Heart right ventricle (tissue), 16 donors: ENCODE measurements around the gene RAB31. TPM values are rescaled to one million over a fixed set of nuclear protein-coding genes. Genes with fewer than 3 reads are reported as not detected.

Experiments used
- ATAC-seq, 8 donors: fragments of 200-7000 bp; cut with Tn5 transposase; one replicate each; pipeline ENCODE4 v1.9.1; 2020; ENCODE audit warnings: mild to moderate bottlenecking in 8 of 8, moderate library complexity in 8 of 8, moderate number of reproducible peaks in 1 of 8
- DNase-seq, 2 donors: peaks; one replicate each; pipeline ENCODE4 v3.0.0-alpha.2; 2020
- H3K27ac ChIP-seq, 10 donors: fragments of 200-600 bp; sonication (generic) in 2 of 10; one replicate each; pipeline versions ENCODE4 v1.5.0 to v1.8.0; 2020 to 2022; ENCODE audit warnings: mild to moderate bottlenecking in 3 of 10
- H3K27me3 ChIP-seq, 7 donors: fragments of 200-600 bp; one replicate each; pipeline ENCODE4 v1.8.0; 2021 to 2022; ENCODE audit warnings: mild to moderate bottlenecking in 2 of 7
- H3K36me3 ChIP-seq, 9 donors: fragments of 200-600 bp; sonication (generic) in 1 of 9; one replicate each; pipeline versions ENCODE4 v1.5.0 to v1.8.0; 2020 to 2022; ENCODE audit warnings: mild to moderate bottlenecking in 2 of 9
- H3K4me1 ChIP-seq, 9 donors: fragments of 200-600 bp; sonication (generic) in 1 of 9; one replicate each; pipeline versions ENCODE4 v1.5.0 to v1.8.0; 2020 to 2022; ENCODE audit warnings: mild to moderate bottlenecking in 4 of 9
- H3K4me3 ChIP-seq, 10 donors: fragments of 200-600 bp; sonication (generic) in 2 of 10; one replicate each; pipeline versions ENCODE4 v1.5.0 to v1.8.0; 2020 to 2022; ENCODE audit warnings: mild to moderate bottlenecking in 7 of 10, moderate library complexity in 2 of 10
- H3K9me3 ChIP-seq, 11 donors: fragments of 200-600 bp in 10 of 11; sonication (generic) in 2 of 11; one replicate each; pipeline versions ENCODE4 v1.5.0 to v1.8.0; 2013 to 2022; ENCODE audit warnings: mild to moderate bottlenecking in 2 of 11, control low read depth in 1 of 11, moderate library complexity in 1 of 11
- WGBS, 2 donors: extraction: QIAGEN DNeasy Blood & Tissue Kit; methylation state at CpG; one replicate each; pipeline ENCODE4 v1.1.7; 2013; ENCODE audit warnings: inconsistent platforms in 1 of 2; 5-methylcytosine and 5-hydroxymethylcytosine counted together
- intact Hi-C, 10 donors: fragments of 100-400 bp; cut with DNase I; formaldehyde crosslinking; loops; one replicate each; pipeline versions ENCODE4 v1.11.1 to v1.14.2; 2022
- polyA plus RNA-seq, 2 donors: library from polyadenylated mRNA; stranded (reverse); fragments of 200-250 nt; gene quantifications; one replicate each; pipeline ENCODE4 v1.2.3, GENCODE V29; 2013
- total RNA-seq, 10 donors: library from RNA; stranded (reverse); fragmentation: NEBNext Ultra II Directional in 3 of 10; extraction: Animal tissue kit (Norgen Biotek cat#: 25700) in 3 of 10; gene quantifications; one replicate each; pipeline versions ENCODE4 v1.2.1 to v1.2.4, GENCODE V29; 2021 to 2023
- TF ChIP-seq, protein P1 (sequence below), 9 donors: fragments of 200-600 bp; sonication (generic) in 2 of 9; IDR thresholded peaks; one replicate each; pipeline versions ENCODE4 v1.5.0 to v1.8.0; 2021 to 2022; ENCODE audit warnings: antibody characterized with exemption in 9 of 9, mild to moderate bottlenecking in 5 of 9, moderate library complexity in 1 of 9
- donor health status: Arrhythmogenic right ventricular cardiomyopathy.
- donor health status: ischemic (EF 13 %, LVEDD 7.1; RV severe dilation, severe dysfunction).
- donor health status: healthy with polysubstance abuse.
- donor health status: DM: no; HTN: yes; CAD: no.
- donor health status: DM: no; HTN: no; CAD: no.
- donor health status: ischemic (EF 25% LVEDD 6.9; RV normal size, moderate dysfunction).
- donor health status: ischemic (EF 25% LVEDD 5.7; RV mildly dilated, moderate dysfunction).
- donor health status: healthy.
- donor health status: DM: yes; HTN: yes; CAD: no.
- donor health status: Ischemic cardiomyopathy.
- donor health status: ischemic (EF 35%, LVEDD 5.7; RV mildly dilated, moderate dysfunction).
- donor health status: nonischemic (EF 11% LVEDD 7.7; RV severe dilation, severe dysfunction).
- donor health status: DM: yes; HTN: yes; CAD: no.
- donor health status: PGD.
- donor health status: ischemic (EF 29% LVEDD 5.4; RV normal size, mild dysfunction).
- donor health status: nonischemic (EF 23%, LVEDD 6.1; RV moderate dilation, normal function).

The RAB31 gene
- total and polyA plus RNA-seq, 12 donors, result 4.5 to 47.8 (median 16.6) TPM

- ATAC-seq, result no peak
- Histone ChIP-seq H3K4me3 (no peak overlapping the region), H3K4me1 (peaks cover 0 to 19% (median 13%) of the 10 kb centered on the region in 9 donors), H3K36me3 (no peaks in the 10 kb centered on the region), H3K9me3 (no peaks in the 10 kb centered on the region), H3K27me3 (no peaks in the 10 kb centered on the region), H3K27ac (no peak overlapping the region)
- TF ChIP-seq, protein P1, sequence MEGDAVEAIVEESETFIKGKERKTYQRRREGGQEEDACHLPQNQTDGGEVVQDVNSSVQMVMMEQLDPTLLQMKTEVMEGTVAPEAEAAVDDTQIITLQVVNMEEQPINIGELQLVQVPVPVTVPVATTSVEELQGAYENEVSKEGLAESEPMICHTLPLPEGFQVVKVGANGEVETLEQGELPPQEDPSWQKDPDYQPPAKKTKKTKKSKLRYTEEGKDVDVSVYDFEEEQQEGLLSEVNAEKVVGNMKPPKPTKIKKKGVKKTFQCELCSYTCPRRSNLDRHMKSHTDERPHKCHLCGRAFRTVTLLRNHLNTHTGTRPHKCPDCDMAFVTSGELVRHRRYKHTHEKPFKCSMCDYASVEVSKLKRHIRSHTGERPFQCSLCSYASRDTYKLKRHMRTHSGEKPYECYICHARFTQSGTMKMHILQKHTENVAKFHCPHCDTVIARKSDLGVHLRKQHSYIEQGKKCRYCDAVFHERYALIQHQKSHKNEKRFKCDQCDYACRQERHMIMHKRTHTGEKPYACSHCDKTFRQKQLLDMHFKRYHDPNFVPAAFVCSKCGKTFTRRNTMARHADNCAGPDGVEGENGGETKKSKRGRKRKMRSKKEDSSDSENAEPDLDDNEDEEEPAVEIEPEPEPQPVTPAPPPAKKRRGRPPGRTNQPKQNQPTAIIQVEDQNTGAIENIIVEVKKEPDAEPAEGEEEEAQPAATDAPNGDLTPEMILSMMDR (IDR thresholded peaks at IDR 0.05), result no peak
- WGBS, 2 donors, result 95 to 96% methylated on average over 6 of the region's 6 CpGs
- no peak for DNase-seq
- intact Hi-C loops, result no loop called here
Observed at GRCh38 chr18:9878783-9879242, 170.7 kb downstream of the RAB31 start.

GRCh38 chr18:9884090-9884489, 176.0 kb downstream of the RAB31 start:
- H3K4me3 ChIP-seq, result no peak overlapping the region
- no peaks in the 10 kb centered on the region for H3K4me1 ChIP-seq
- intact Hi-C loops, result no loop called here
- TF ChIP-seq, protein P1 (IDR thresholded peaks at IDR 0.05), result no peak
- DNase-seq (no peak), ATAC-seq (no peak)
- no peak overlapping the region for H3K27ac ChIP-seq
- no peaks in the 10 kb centered on the region for H3K27me3 ChIP-seq
- WGBS, 2 donors, result 78 to 82% methylated on average over 6 of the region's 6 CpGs
- H3K36me3 ChIP-seq, result no peaks in the 10 kb centered on the region
- H3K9me3 ChIP-seq, result no peaks in the 10 kb centered on the region

GRCh38 chr18:9884532-9885140, 176.5 kb downstream of the RAB31 start:
- 83 to 84% methylated on average over 12 of the region's 12 CpGs for WGBS, 2 donors
- Histone ChIP-seq H3K4me1 (no peaks in the 10 kb centered on the region), H3K9me3 (no peaks in the 10 kb centered on the region), H3K27me3 (no peaks in the 10 kb centered on the region), H3K4me3 (no peak overlapping the region), H3K27ac (no peak overlapping the region), H3K36me3 (no peaks in the 10 kb centered on the region)
- DNase-seq, result no peak
- ATAC-seq, result no peak
- TF ChIP-seq, protein P1 (IDR thresholded peaks at IDR 0.05), result no peak
- intact Hi-C loops, result no loop called here

DNA sequence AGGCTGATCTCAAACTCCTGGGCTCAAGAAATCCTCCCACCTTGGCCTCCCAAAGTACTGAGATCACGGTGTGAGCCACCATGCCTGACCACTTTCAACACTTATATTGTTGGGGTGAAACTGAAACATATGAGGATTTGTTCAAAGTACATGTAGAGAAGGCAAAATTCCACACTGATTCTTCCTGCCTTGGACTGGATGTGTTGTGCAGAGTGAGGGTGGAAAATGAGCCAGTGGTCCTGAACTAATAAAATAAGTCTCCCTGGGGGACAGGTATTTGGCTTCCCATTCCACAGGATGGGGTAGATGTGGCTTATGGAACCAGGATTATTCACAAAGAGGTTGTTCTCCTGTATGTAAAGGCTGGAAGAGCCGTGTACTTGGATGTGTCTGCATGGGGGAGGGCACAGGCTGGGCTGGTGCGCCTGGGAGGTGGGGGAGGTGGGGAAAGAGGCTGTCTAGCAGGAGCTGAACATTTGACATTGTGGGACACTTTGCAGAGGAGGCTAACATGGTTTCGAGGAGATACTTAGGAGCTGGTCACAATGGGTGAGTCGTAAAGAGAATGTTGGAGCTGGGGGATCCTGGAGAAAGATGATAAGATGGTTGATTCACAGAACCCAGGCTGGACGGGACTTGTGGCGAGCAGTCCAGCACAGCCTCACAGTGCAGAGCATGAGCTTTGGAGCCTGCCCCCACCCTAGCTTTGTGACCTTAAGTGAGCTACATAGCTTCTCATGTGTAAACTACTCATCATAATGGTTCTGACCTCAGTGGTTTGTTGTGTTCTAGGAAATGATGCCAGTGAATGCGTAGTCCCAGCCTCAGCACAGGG, 177.3 kb downstream of the RAB31 start, which contains the start of gene TXNDC2:
Gene TXNDC2, plus strand, starts transcription at position 804 of the 835 bp plus-strand sequence. CDS start 708 bp downstream, outside the sequence.
- Histone ChIP-seq H3K4me3 (no peak within 1 kb of the TSS), H3K4me1 (peaks cover 0 to 5% (median 0%) of the 10 kb centered on the region in 9 donors), H3K36me3 (no peaks in the 10 kb centered on the region), H3K27me3 (no peaks in the 10 kb centered on the region), H3K9me3 (no peaks in the 10 kb centered on the region), H3K27ac (no peak within 1 kb of the TSS)
- TF ChIP-seq, protein P1 (IDR thresholded peaks at IDR 0.05), result no peak
- DNase-seq, result no peak
- no peak for ATAC-seq
- intact Hi-C loops, result no loop called here
- WGBS, 2 donors, result 91 to 93% methylated on average over 8 of the region's 8 CpGs
